CD14-positive monocyte (primary cell): ENCODE results near the gene ARHGEF37. TPM values are rescaled to one million over a fixed set of nuclear protein-coding genes. Genes with fewer than 3 reads are reported as not detected.

Experiments used
- DNase-seq, 3 donors: peaks; one replicate each; pipeline ENCODE4 v3.0.0-alpha.2; 2011 to 2022
- H2AFZ ChIP-seq: 2 replicates; pipeline ENCODE4 v1.6.0; 2012; ENCODE audit warnings: mild to moderate bottlenecking, low read depth, low read length, inconsistent platforms; ENCODE audit not compliant: insufficient read depth, poor library complexity, severe bottlenecking
- H3K27ac ChIP-seq, 2 donors: 1 replicate in 1 of 2; 2 replicates in 1 of 2; pipeline ENCODE4 v1.5.1; 2012 to 2013; ENCODE audit warnings: low read length in 2 of 2, control low read depth in 1 of 2, inconsistent platforms in 1 of 2, low read depth in 1 of 2, mild to moderate bottlenecking in 1 of 2
- H3K27me3 ChIP-seq, 2 donors: one replicate each; pipeline versions ENCODE4 v1.6.0 to v1.6.1; 2011 to 2013; ENCODE audit warnings: low read length in 2 of 2; ENCODE audit not compliant: control insufficient read depth in 2 of 2, insufficient read depth in 2 of 2
- H3K36me3 ChIP-seq, 2 donors: replicated peaks in 1 of 2; 1 replicate in 1 of 2; 2 replicates in 1 of 2; pipeline versions ENCODE4 v1.5.1 to v1.6.1; 2012 to 2013; ENCODE audit warnings: low read length in 2 of 2, control low read depth in 1 of 2, inconsistent platforms in 1 of 2, mild to moderate bottlenecking in 1 of 2; ENCODE audit not compliant: insufficient read depth in 2 of 2, control insufficient read depth in 1 of 2
- H3K4me1 ChIP-seq, 2 donors: 1 replicate in 1 of 2; 2 replicates in 1 of 2; pipeline versions ENCODE4 v1.5.1 to v1.6.1; 2012 to 2013; ENCODE audit warnings: low read length in 2 of 2, control low read depth in 1 of 2, inconsistent platforms in 1 of 2, mild to moderate bottlenecking in 1 of 2, moderate library complexity in 1 of 2; ENCODE audit not compliant: insufficient read depth in 2 of 2, control insufficient read depth in 1 of 2
- H3K4me2 ChIP-seq: replicated peaks from 2 replicates; pipeline ENCODE3; 2012; ENCODE audit warnings: low read length, moderate library complexity, mild to moderate bottlenecking; ENCODE audit not compliant: poor library complexity, severe bottlenecking; ENCODE audit errors: extremely low read depth
- H3K4me3 ChIP-seq, 3 experiments: fragments of 200-600 bp in 1 of 3; sonication (generic) in 1 of 3; replicated peaks in 1 of 3; 1 replicate in 2 of 3; 2 replicates in 1 of 3; pipeline ENCODE4 v1.5.1; 2011 to 2013; ENCODE audit warnings: low read length in 3 of 3, mild to moderate bottlenecking in 3 of 3, control low read depth in 2 of 3, low read depth in 2 of 3, inconsistent platforms in 1 of 3, moderate library complexity in 1 of 3
- H3K79me2 ChIP-seq: 2 replicates; pipeline ENCODE4 v1.6.0; 2012; ENCODE audit warnings: mild to moderate bottlenecking, control low read depth, inconsistent platforms, low read length, moderate library complexity; ENCODE audit not compliant: insufficient read depth
- H3K9ac ChIP-seq: 2 replicates; pipeline ENCODE4 v1.6.0; 2017; ENCODE audit warnings: low read length, mild to moderate bottlenecking; ENCODE audit not compliant: insufficient read depth, poor library complexity, severe bottlenecking
- H3K9me3 ChIP-seq, 2 donors: replicated peaks in 1 of 2; 1 replicate in 1 of 2; 2 replicates in 1 of 2; pipeline versions ENCODE4 v1.5.1 to v1.6.1; 2012 to 2013; ENCODE audit warnings: low read length in 2 of 2, control low read depth in 1 of 2; ENCODE audit not compliant: control insufficient read depth in 1 of 2, insufficient read depth in 1 of 2
- H4K20me1 ChIP-seq: 2 replicates; pipeline ENCODE4 v1.6.0; 2012; ENCODE audit warnings: mild to moderate bottlenecking, low read length, control low read depth, moderate library complexity; ENCODE audit not compliant: insufficient read depth
- H3K27ac Mint-ChIP-seq, 7 donors: one replicate each; pipeline ENCODE4 v1.8.0; 2020; ENCODE audit warnings: mild to moderate bottlenecking in 7 of 7, mixed read lengths in 7 of 7, moderate library complexity in 6 of 7, inconsistent platforms in 2 of 7
- H3K27me3 Mint-ChIP-seq, 3 donors: one replicate each; pipeline ENCODE4 v1.8.0; 2021 to 2022; ENCODE audit warnings: low read depth in 3 of 3, mild to moderate bottlenecking in 3 of 3, mixed read lengths in 3 of 3, moderate library complexity in 3 of 3, inconsistent platforms in 1 of 3
- H3K36me3 Mint-ChIP-seq, 2 donors: one replicate each; pipeline ENCODE4 v1.8.0; 2020; ENCODE audit warnings: mixed read lengths in 2 of 2, inconsistent platforms in 1 of 2, mild to moderate bottlenecking in 1 of 2
- H3K4me1 Mint-ChIP-seq: one replicate; pipeline ENCODE4 v1.8.0; 2020; ENCODE audit warnings: mild to moderate bottlenecking, mixed read lengths
- H3K4me3 Mint-ChIP-seq, 2 donors: one replicate each; pipeline ENCODE4 v1.8.0; 2020; ENCODE audit warnings: mild to moderate bottlenecking in 2 of 2, mixed read lengths in 2 of 2, moderate library complexity in 1 of 2
- H3K9me3 Mint-ChIP-seq, 7 donors: one replicate each; pipeline ENCODE4 v1.8.0; 2020 to 2022; ENCODE audit warnings: mixed read lengths in 7 of 7, mild to moderate bottlenecking in 6 of 7, moderate library complexity in 6 of 7, inconsistent platforms in 2 of 7
- CTCF ChIP-seq: fragments of 200-600 bp; IDR thresholded peaks from one replicate; pipeline ENCODE4 v1.8.0; 2022; ENCODE audit warnings: antibody characterized with exemption, mild to moderate bottlenecking
- WGBS: methylation state at CpG from one replicate; pipeline ENCODE4 v1.1.5; 2013; ENCODE audit warnings: missing lambda C conversion rate; ENCODE audit not compliant: insufficient coverage; 5-methylcytosine and 5-hydroxymethylcytosine counted together
- intact Hi-C, 2 donors: fragments of 100-400 bp; cut with micrococcal nuclease; formaldehyde crosslinking; loops; one replicate each; pipeline versions ENCODE4 v1.15.0 to v1.15.1; 2023
- polyA plus RNA-seq, 3 donors: library from polyadenylated mRNA; depleted of rRNA in 1 of 3; unstranded in 2 of 3; stranded (reverse) in 1 of 3; fragments of 300-500 nt in 2 of 3; fragments of >200 nt in 1 of 3; fragmentation: Illumina TruSeq in 2 of 3; gene quantifications; 1 replicate in 2 of 3; 2 replicates in 1 of 3; pipeline ENCODE4 v1.2.3, GENCODE V29; 2012 to 2021

The ARHGEF37 gene
- polyA plus RNA-seq, 3 donors, result not detected

- no peaks in the 10 kb centered on the region for H3K9me3 Mint-ChIP-seq
- no CpG with 5 or more reads among the region's 2 CpGs for WGBS
- no peak overlapping the region for H2AFZ ChIP-seq
These were observed 22.6 kb downstream of the ARHGEF37 start for GRCh38 chr5:149603920-149604319.

GRCh38 chr5:149604321-149604720 is 23.0 kb downstream of the ARHGEF37 start:
- Mint-ChIP-seq H3K36me3 (no peaks in the 10 kb centered on the region), H3K4me3 (no peak overlapping the region), H3K27me3 (peaks cover 0 to 12% (median 2%) of the 10 kb centered on the region in 3 donors), H3K27ac (peak overlapping the region in 1 of 7 donors; percentile 54), H3K4me1 (peaks cover 7% of the 10 kb centered on the region), H3K9me3 (peaks cover 0 to under 1% (median 0%) of the 10 kb centered on the region in 7 donors)
- Histone ChIP-seq H3K36me3 (no peaks in the 10 kb centered on the region), H2AFZ (no peak overlapping the region), H3K79me2 (no peaks in the 10 kb centered on the region), H4K20me1 (no peaks in the 10 kb centered on the region), H3K27me3 (no peaks in the 10 kb centered on the region), H3K27ac (no peak overlapping the region), H3K4me3 (no peak overlapping the region), H3K4me2 (no peak overlapping the region), H3K9me3 (no peaks in the 10 kb centered on the region), H3K9ac (no peak overlapping the region), H3K4me1 (peaks cover 6 to 9% of the 10 kb centered on the region in 2 donors)
- intact Hi-C loops, result no loop called here
- no peak for TF ChIP-seq CTCF
- no peak for DNase-seq
- WGBS, result 100% methylated on average over 1 of the region's 1 CpG

More at GRCh38 chr5:149603920-149604319, 22.6 kb downstream of the ARHGEF37 start:
- Histone ChIP-seq H3K9me3 (no peaks in the 10 kb centered on the region), H3K4me3 (no peak overlapping the region), H3K27ac (no peak overlapping the region), H4K20me1 (no peaks in the 10 kb centered on the region), H3K4me2 (no peak overlapping the region), H3K27me3 (no peaks in the 10 kb centered on the region), H3K4me1 (peaks cover 6 to 9% of the 10 kb centered on the region in 2 donors), H3K79me2 (no peaks in the 10 kb centered on the region), H3K36me3 (no peaks in the 10 kb centered on the region), H3K9ac (no peak overlapping the region)
- peaks cover 0 to 12% (median 2%) of the 10 kb centered on the region in 3 donors for H3K27me3 Mint-ChIP-seq
- no peak for TF ChIP-seq CTCF
- intact Hi-C loops, result no loop called here
- no peak overlapping the region for H3K4me3 Mint-ChIP-seq
- H3K4me1 Mint-ChIP-seq, result peaks cover 7% of the 10 kb centered on the region
- H3K27ac Mint-ChIP-seq, result no peak overlapping the region
- H3K36me3 Mint-ChIP-seq, result no peaks in the 10 kb centered on the region
- DNase-seq, result no peak
